HG02798 (cell line): ENCODE data around the gene LIN9.
"Not testable (repeated sequence)": the region's sequence is repeated elsewhere in the genome, so short reads cannot be mapped to it uniquely, and the experiment has no call there.

ENCODE experiments used
- ATAC-seq: cut with Tn5 transposase; IDR thresholded peaks from one replicate; pipeline ENCODE4 v1.9.1; 2021; ENCODE audit warnings: mild to moderate bottlenecking; ENCODE audit not compliant: unreplicated experiment, poor library complexity

LIN9 gene, protein sequence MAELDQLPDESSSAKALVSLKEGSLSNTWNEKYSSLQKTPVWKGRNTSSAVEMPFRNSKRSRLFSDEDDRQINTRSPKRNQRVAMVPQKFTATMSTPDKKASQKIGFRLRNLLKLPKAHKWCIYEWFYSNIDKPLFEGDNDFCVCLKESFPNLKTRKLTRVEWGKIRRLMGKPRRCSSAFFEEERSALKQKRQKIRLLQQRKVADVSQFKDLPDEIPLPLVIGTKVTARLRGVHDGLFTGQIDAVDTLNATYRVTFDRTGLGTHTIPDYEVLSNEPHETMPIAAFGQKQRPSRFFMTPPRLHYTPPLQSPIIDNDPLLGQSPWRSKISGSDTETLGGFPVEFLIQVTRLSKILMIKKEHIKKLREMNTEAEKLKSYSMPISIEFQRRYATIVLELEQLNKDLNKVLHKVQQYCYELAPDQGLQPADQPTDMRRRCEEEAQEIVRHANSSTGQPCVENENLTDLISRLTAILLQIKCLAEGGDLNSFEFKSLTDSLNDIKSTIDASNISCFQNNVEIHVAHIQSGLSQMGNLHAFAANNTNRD

DNA sequence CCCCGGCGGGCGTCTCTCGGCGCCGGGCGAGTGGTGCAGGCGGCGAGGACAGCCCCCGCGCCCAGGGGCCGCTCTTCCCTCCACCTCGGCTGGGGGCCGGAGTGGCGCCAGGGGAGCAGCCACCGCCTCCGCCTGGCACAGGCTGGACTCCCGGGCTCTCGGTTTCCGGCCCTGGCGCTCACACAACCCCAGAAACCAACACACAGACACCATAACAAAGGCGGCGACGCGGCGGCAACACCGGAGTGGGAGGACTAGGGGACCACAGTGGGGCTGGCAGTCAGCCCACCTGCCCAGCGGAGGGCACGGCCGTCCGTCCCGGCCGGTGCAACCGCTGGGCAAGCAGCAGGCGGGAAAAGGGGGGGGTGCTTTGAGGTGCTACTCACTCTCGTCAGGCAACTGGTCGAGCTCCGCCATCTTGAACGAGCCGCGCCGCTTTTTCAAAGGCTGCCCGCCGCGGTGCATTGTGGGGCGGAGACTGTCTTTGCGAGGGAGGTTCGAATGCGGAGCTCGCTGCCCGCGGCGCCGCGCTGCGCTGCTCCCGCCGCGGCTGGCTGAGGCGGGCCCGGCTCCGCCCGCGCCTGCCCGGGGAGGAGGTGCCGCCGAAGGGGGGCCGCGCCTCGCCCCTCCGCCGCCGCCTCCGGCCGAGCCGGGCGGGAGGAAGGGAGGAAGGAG, at the start of gene LIN9:
TSS of gene LIN9 (minus strand) at position 442 of the 675 bp plus-strand sequence. CDS start at position 417, 25 bp downstream.
- ATAC-seq: peak; percentile 84

DNA sequence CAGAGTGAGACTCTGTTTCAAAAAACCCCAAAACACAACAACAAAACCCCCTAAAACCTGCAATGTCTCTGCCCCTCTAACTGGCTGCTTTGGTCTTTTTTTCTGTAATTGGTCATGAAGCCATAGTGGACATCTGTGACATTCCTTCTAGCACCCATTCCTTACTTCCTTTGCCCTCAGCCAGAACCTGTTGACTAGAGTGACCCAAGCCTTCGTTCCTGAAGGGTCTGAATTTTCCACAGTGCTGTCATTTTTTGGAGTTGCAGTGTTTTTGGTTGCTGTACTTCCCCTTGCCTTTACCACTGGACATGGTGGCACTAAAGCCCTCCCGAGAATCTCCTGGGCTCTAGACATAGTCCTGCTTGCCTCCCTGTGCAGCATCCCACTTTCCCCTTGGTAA, 48.5 kb upstream of the LIN9 start:
- ATAC-seq: no peak

DNA sequence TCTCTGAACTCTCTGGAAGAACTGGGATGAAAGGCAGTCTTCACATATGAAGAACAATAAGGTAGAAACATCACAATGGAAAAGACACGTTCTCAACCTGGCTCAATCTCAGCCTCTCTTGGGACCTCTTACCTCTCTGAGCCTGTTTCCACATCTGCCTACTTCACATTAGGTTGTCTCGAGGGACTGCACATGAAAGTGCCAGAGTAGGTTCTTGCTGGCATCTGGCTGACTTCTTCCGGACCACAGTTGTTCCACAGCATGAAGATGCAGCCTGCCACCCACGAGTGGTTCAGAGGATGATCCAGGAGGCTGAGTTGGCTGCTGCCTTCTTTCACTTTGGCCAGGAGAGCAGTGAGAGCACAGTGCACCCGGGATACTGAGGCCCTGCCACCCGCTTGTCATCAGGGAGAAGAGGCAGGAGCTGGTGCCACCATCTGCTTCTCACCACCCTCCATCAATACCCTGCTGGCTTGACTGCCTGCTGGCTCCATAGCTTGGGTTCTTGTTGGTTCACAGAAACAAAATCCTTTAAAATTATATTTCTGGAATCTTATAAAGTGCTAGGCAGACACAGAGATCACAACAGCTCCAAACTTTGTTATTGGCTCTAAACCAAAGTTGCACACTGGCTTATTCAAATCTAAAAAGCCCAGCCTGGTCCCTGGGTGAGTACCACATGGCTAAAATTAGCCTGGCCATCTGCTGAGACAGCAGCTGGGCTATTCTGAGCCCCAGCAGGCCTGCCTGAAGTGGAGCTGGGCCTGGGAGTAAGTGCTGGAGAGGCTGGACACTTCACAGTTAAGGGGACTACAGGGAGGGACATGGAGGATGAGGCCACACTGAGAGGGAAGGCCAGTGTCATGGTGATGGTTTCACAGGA, 46.9 kb upstream of the LIN9 start:
- ATAC-seq: peak; percentile 57

DNA sequence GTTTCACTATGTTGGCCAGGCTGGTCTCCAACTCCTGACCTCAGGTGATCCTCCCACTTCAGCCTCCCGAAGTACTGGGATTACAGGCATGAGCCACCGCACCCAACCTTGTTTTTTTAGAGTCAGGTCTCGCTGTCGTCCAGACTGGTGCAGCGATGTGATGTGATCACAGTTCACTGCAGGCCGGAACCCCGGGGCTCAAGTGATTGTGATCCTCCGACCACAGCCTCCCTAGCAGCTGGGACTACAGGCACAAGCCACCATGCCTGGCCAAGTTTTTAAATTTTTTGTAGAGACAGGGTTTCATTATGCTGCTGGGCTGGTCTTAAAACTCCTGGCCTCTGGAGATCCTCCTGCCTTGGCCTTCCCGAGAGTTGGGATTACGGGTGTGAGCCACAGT, 46.1 kb upstream of the LIN9 start:
- no peak for ATAC-seq

DNA sequence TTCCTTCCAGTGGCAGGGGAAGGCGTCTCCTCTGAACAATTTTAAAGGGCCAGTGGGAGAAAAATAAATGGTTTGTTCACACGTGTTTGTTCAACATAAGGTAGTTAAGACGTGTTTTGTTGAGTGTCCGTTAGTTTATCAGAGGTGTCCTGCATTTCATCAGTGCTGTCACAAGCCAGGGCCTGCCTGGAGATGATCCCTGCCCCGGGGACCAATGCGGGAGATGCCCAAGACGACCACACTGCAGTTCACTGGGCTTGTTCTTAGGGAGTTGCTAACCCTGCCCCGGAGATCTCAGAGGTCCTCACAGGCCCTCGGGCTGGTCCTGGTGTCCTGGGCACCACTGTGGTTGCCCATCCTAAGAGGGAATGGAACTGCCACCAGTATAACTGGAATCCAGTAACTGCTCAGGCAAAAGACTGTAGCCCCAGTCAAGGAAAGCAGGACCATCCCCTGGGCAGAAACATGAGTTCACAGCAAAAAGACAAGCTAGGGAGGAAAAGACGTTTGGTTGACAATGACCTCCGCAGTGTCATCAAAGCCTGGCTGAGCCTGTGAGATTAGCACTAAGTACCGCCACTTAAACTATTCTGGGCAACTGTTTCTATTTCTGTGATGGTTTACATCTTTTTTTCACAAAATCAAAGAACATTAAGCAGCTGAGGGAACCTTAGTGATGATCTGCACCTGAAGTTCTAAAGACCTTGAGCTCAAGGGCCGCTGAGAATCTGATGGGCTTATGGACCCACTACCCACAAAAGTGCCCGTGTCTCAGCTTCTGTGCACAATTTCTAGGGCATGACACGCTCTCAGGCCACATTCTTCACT, 44.9 kb upstream of the LIN9 start:
- no peak for ATAC-seq

DNA sequence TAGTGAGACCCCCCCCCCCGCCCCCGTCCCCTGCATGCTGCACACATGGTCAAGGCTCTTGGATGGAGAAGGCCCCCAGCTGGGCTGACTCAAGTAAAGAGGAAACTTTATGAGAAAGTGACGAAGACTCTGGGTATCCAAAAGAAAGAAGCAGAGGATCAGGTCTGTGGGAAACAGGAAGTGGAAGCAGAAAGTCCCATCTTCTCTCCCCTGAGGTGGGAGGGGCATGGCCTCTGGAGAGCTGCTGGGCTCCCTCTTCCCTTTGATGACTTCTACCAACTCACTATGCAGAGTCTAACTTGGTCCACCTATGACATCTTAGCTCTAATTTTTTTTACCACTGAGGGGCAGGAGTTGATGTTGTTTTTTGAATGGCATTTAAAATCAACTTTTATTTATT, 42.7 kb upstream of the LIN9 start:
- no peak for ATAC-seq

DNA sequence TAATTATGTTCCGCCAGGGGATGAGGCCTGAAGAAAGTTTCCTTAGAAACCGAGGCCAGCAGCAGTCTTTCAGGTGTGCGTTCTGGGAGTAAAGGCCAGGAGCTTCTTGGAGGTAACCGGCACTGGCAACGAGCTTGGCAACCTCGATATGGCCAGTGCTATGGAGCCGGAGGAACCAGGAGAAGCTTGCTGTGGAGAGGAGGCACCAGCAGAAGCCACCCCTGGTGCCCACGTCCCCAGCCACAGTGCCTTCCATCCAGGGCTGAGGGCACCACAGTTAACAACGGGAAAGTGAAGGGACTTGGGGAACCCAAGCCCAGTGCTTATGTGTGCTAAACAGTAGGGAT, 41.5 kb upstream of the LIN9 start:
- no peak for ATAC-seq

DNA sequence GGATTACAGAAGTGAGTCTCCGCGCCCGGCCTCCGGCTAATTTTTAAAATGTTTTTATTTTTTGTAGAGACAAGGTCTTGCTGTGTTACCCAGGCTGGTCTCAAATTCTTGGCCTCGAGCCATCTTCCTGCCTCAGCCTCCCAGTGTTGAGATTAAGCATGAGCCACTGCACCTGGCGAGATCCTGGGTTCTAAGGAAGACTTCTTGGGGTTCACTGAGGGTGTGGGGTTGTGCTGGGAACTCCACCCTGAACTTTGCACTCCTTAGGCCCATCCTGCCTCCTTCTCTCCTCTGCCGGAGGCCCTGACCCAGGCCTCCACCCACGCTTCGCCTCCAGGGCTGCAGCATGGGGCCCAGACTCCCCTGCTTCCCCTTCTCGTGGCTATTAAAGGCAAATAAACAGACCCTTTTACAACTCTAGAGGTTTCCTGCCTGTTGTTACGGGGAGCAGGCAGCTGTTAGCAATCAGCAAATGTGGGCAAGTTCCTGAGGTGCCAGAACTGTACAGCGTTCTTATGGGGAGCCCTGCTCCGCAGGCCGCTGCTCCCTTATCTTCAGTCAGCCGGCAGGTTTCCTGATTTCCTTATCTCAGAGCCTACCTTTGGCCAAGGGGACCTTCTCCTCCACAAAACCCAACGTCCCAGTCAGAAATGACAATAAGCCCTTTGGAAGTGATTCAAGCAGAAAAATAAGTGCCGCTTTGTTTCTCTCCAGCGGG, 41.0 kb upstream of the LIN9 start:
- no peak for ATAC-seq

DNA sequence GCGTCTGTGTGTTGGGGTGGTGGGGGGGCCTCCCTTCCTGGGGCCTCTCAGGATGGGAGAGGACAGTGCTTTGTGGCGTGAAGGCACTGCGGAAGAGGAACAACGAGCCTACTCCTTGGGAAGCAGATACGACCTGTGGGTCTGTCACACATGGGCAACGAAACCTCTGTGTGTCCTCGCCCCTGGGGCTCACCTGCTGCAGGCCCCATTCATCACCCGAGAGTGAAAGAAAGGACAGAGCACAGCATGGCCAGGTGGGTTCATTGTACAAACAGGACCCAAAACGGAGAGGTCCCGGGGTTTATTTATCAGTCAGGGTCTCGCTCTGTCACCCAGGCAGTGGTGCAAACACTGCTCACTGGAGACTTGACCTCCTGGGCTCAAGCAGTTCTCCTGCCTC, 40.1 kb upstream of the LIN9 start:
- no peak for ATAC-seq

DNA sequence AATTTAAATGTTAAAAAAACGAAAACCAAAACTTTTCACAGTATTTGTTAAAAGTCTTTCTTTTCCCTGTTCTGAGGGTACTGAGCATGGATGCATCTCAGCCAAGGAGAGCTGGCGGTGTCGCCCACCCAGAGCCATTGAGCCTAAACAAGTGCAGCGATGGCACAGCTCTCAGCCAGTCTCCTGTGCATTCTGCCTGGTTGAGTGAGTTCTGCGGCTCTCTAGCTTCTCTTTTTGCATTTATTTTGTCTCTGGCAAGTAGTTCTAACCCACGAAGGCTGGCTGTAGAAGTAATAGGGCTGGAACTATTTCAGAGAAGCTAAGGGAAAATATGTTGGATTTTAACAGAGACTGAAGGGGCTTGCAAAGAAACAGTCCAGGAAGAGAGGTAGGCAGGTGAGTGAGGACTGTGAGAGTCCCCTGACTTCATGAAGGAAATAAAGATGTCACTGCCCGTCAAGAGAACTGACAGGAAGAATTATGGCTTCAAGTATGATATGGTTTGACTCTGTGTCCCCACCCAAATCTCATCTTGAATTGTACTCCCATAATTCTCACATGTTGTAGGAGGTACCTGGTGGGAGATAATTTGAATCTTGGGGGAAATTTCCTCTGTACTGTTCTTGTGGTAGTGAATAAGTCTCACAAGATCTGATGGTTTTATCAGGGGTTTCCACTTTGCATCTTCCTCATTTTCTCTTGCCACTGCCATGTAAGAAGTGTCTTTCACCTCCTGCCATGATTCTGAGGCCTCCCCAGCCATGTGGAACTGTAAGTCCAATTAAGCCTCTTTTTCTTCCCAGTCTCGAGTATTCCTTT, 35.7 kb upstream of the LIN9 start:
- no peak for ATAC-seq

DNA sequence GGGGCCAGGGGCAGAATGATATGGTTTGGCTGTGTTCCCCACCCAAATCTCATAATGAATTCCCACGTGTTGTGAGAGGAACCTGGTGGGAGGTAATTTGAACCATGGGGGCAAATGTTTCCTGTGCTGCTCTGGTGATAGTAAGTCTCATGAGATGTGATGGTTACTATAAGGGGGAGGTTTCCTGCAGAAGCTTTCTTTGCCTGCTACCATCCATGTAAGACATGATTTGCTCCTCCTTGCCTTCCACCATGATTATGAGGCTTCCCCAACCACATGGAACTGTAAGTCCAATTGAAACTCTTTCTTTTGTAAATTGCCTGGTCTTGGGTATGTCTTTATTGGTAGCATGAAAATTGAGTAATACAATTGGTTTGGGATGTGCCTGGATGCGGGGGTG, 33.7 kb upstream of the LIN9 start:
- ATAC-seq: no peak

DNA sequence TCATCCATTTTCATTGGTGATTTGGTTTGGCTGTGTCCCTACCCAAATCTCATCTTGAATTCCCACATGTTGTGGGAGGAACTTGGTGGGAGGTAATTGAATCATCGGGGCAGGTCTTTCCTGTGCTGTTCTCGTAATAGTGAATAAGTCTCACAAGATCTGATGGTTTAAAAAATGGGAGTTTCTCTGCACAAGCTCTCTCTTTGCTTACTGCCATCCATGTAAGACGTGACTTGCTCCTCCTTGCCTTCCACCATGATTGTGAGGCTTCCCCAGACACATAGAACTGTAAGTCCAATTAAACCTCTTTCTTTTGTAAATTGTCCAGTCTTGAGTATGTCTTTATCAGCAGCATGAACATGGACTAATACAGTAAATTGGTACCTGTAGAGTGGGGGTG, 31.1 kb upstream of the LIN9 start:
- ATAC-seq: not testable (repeated sequence)

DNA sequence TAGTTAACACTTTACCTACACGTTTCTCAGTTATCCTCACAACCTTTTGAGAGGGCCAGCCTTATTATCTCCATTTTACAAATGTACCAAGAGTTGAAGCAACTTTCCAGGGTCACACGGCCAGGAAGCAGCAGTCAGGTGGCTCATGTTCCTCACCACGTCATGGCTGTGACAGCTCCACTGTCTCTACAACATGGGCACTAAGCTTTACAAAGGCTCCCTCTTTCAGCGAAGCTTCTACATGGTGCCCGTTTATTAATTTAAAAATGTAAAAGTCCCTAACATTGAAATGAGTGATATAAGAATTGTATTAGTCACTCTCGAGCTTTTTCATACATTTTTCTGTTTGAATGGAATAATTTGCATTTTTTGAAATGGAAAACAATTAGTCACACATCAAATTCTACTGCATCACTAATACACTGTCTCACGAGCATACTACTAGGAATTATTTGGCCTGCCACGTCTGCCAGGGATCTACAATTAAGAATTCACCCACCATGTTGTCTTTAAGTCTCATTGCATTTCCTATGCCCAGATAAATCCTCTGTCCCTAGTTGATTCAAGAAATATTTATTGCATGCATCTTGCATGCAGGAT, 28.4 kb upstream of the LIN9 start:
- no peak for ATAC-seq

DNA sequence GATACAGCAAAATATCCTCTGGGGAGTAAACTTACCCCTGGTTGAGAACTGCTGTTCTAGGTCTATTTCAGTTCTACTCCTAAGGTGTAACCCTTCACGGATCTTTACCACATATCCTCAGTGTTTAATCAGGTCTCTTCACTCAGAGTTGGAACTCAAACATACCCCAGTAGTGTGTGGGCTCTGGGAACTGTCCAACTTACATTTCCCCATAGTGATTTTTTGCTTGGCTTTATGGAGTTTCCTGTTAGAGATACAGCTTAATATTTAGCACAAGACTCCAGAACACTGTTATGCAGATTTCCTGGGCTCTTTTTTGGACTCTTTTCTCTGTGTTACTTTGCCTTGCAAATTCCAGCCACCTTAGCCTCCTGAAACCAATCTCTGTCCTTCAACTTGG, 26.7 kb upstream of the LIN9 start:
- ATAC-seq: no peak

DNA sequence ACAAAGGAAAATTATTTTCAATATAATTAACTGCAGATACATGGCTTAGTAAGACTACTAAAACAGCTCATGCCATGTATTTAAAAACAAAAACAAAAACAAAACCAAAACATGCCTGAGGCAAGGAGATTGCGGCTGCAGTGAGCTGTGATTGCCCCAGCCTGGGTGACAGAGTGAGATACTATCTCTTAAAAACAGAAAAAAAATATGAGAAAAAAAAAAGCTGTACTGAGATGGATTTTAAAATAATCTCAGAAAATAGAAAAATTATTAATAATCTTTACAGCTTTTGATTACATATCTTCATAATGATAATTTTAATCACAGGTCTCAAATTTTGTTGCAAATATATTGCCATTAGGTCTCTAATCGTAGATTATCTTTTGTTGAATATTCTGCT, 24.0 kb upstream of the LIN9 start:
- no peak for ATAC-seq

DNA sequence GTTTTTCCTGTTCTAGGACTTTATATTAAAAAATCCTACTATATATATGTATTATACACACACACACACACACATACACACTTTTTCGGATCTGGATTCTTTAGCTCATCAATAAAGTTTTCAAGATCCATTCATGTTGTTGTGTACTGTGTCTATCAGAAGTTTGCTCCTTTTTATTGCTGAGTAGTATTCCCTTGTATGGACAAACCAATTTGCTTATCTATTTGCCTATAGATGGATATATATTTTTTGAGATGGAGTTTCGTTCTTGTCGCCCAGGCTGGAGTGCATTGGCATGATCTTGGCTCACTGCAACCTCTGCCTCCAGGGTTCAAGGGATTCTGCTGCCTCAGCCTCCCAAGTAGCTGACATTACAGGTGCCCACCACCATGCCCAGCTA, 20.3 kb upstream of the LIN9 start:
- ATAC-seq: no peak

DNA sequence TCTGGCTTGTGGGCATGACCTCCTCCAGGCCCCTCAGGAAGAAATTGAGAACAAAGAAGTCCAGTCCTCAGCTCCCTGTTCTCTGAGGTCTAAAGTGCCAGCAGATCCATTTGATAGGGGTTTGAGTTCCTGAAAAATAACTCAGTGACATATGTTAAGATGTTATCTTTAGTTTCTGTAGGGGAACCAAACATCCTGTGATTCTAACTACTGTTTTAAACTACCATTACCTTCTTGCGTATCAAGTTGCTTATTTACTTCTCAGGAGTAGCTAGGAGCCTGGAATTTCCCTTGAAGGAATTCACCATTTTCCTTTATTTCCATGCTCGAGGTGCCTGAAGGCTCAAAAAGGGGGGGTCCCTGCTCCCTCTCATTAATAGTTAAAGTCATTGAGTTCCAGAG, 18.8 kb upstream of the LIN9 start:
- no peak for ATAC-seq

DNA sequence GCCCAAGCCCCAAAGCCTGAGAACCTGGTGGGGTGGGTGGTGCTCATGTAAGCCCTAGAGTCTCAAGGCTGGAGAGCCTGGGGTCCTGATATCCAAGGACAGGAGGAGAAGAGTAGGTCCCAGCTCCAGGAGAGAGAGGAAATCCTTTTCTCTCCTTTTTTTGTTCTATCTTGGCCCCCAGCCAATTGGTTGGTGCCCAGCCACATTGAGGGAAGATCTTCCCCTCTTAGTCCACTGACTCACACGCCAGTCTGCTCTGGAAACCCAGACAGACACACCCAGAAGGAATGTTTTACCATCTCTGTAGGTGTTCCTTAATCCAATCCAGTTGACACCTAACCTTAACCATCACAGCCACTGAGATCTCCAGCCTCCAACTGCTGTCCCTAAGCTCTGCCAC, 16.2 kb upstream of the LIN9 start:
- no peak for ATAC-seq
